CD14-positive monocyte (primary cell): ENCODE data around the gene FUT8. TPM values are rescaled to one million over a fixed set of nuclear protein-coding genes. Genes with fewer than 3 reads are reported as not detected.

ENCODE experiments used
- DNase-seq, 3 donors: peaks; one replicate each; pipeline ENCODE4 v3.0.0-alpha.2; 2011 to 2022
- H2AFZ ChIP-seq: 2 replicates; pipeline ENCODE4 v1.6.0; 2012; ENCODE audit warnings: mild to moderate bottlenecking, low read depth, low read length, inconsistent platforms; ENCODE audit not compliant: insufficient read depth, poor library complexity, severe bottlenecking
- H3K27ac ChIP-seq, 2 donors: 1 replicate in 1 of 2; 2 replicates in 1 of 2; pipeline ENCODE4 v1.5.1; 2012 to 2013; ENCODE audit warnings: low read length in 2 of 2, control low read depth in 1 of 2, inconsistent platforms in 1 of 2, low read depth in 1 of 2, mild to moderate bottlenecking in 1 of 2
- H3K27me3 ChIP-seq, 2 donors: one replicate each; pipeline versions ENCODE4 v1.6.0 to v1.6.1; 2011 to 2013; ENCODE audit warnings: low read length in 2 of 2; ENCODE audit not compliant: control insufficient read depth in 2 of 2, insufficient read depth in 2 of 2
- H3K36me3 ChIP-seq, 2 donors: replicated peaks in 1 of 2; 1 replicate in 1 of 2; 2 replicates in 1 of 2; pipeline versions ENCODE4 v1.5.1 to v1.6.1; 2012 to 2013; ENCODE audit warnings: low read length in 2 of 2, control low read depth in 1 of 2, inconsistent platforms in 1 of 2, mild to moderate bottlenecking in 1 of 2; ENCODE audit not compliant: insufficient read depth in 2 of 2, control insufficient read depth in 1 of 2
- H3K4me1 ChIP-seq, 2 donors: 1 replicate in 1 of 2; 2 replicates in 1 of 2; pipeline versions ENCODE4 v1.5.1 to v1.6.1; 2012 to 2013; ENCODE audit warnings: low read length in 2 of 2, control low read depth in 1 of 2, inconsistent platforms in 1 of 2, mild to moderate bottlenecking in 1 of 2, moderate library complexity in 1 of 2; ENCODE audit not compliant: insufficient read depth in 2 of 2, control insufficient read depth in 1 of 2
- H3K4me2 ChIP-seq: replicated peaks from 2 replicates; pipeline ENCODE3; 2012; ENCODE audit warnings: low read length, moderate library complexity, mild to moderate bottlenecking; ENCODE audit not compliant: poor library complexity, severe bottlenecking; ENCODE audit errors: extremely low read depth
- H3K4me3 ChIP-seq, 3 experiments: fragments of 200-600 bp in 1 of 3; sonication (generic) in 1 of 3; replicated peaks in 1 of 3; 1 replicate in 2 of 3; 2 replicates in 1 of 3; pipeline ENCODE4 v1.5.1; 2011 to 2013; ENCODE audit warnings: low read length in 3 of 3, mild to moderate bottlenecking in 3 of 3, control low read depth in 2 of 3, low read depth in 2 of 3, inconsistent platforms in 1 of 3, moderate library complexity in 1 of 3
- H3K79me2 ChIP-seq: 2 replicates; pipeline ENCODE4 v1.6.0; 2012; ENCODE audit warnings: mild to moderate bottlenecking, control low read depth, inconsistent platforms, low read length, moderate library complexity; ENCODE audit not compliant: insufficient read depth
- H3K9ac ChIP-seq: 2 replicates; pipeline ENCODE4 v1.6.0; 2017; ENCODE audit warnings: low read length, mild to moderate bottlenecking; ENCODE audit not compliant: insufficient read depth, poor library complexity, severe bottlenecking
- H3K9me3 ChIP-seq, 2 donors: replicated peaks in 1 of 2; 1 replicate in 1 of 2; 2 replicates in 1 of 2; pipeline versions ENCODE4 v1.5.1 to v1.6.1; 2012 to 2013; ENCODE audit warnings: low read length in 2 of 2, control low read depth in 1 of 2; ENCODE audit not compliant: control insufficient read depth in 1 of 2, insufficient read depth in 1 of 2
- H4K20me1 ChIP-seq: 2 replicates; pipeline ENCODE4 v1.6.0; 2012; ENCODE audit warnings: mild to moderate bottlenecking, low read length, control low read depth, moderate library complexity; ENCODE audit not compliant: insufficient read depth
- H3K27ac Mint-ChIP-seq, 7 donors: one replicate each; pipeline ENCODE4 v1.8.0; 2020; ENCODE audit warnings: mild to moderate bottlenecking in 7 of 7, mixed read lengths in 7 of 7, moderate library complexity in 6 of 7, inconsistent platforms in 2 of 7
- H3K27me3 Mint-ChIP-seq, 3 donors: one replicate each; pipeline ENCODE4 v1.8.0; 2021 to 2022; ENCODE audit warnings: low read depth in 3 of 3, mild to moderate bottlenecking in 3 of 3, mixed read lengths in 3 of 3, moderate library complexity in 3 of 3, inconsistent platforms in 1 of 3
- H3K36me3 Mint-ChIP-seq, 2 donors: one replicate each; pipeline ENCODE4 v1.8.0; 2020; ENCODE audit warnings: mixed read lengths in 2 of 2, inconsistent platforms in 1 of 2, mild to moderate bottlenecking in 1 of 2
- H3K4me1 Mint-ChIP-seq: one replicate; pipeline ENCODE4 v1.8.0; 2020; ENCODE audit warnings: mild to moderate bottlenecking, mixed read lengths
- H3K4me3 Mint-ChIP-seq, 2 donors: one replicate each; pipeline ENCODE4 v1.8.0; 2020; ENCODE audit warnings: mild to moderate bottlenecking in 2 of 2, mixed read lengths in 2 of 2, moderate library complexity in 1 of 2
- H3K9me3 Mint-ChIP-seq, 7 donors: one replicate each; pipeline ENCODE4 v1.8.0; 2020 to 2022; ENCODE audit warnings: mixed read lengths in 7 of 7, mild to moderate bottlenecking in 6 of 7, moderate library complexity in 6 of 7, inconsistent platforms in 2 of 7
- WGBS: methylation state at CpG from one replicate; pipeline ENCODE4 v1.1.5; 2013; ENCODE audit warnings: missing lambda C conversion rate; ENCODE audit not compliant: insufficient coverage; 5-methylcytosine and 5-hydroxymethylcytosine counted together
- intact Hi-C, 2 donors: fragments of 100-400 bp; cut with micrococcal nuclease; formaldehyde crosslinking; loops; one replicate each; pipeline versions ENCODE4 v1.15.0 to v1.15.1; 2023
- polyA plus RNA-seq, 3 donors: library from polyadenylated mRNA; depleted of rRNA in 1 of 3; unstranded in 2 of 3; stranded (reverse) in 1 of 3; fragments of 300-500 nt in 2 of 3; fragments of >200 nt in 1 of 3; fragmentation: Illumina TruSeq in 2 of 3; gene quantifications; 1 replicate in 2 of 3; 2 replicates in 1 of 3; pipeline ENCODE4 v1.2.3, GENCODE V29; 2012 to 2021
- TF ChIP-seq, protein P1 (sequence below): fragments of 200-600 bp; IDR thresholded peaks from one replicate; pipeline ENCODE4 v1.8.0; 2022; ENCODE audit warnings: antibody characterized with exemption, mild to moderate bottlenecking

The FUT8 gene
- polyA plus RNA-seq, 3 donors, result 1.6 to 5.1 (median 5.0) TPM

DNA sequence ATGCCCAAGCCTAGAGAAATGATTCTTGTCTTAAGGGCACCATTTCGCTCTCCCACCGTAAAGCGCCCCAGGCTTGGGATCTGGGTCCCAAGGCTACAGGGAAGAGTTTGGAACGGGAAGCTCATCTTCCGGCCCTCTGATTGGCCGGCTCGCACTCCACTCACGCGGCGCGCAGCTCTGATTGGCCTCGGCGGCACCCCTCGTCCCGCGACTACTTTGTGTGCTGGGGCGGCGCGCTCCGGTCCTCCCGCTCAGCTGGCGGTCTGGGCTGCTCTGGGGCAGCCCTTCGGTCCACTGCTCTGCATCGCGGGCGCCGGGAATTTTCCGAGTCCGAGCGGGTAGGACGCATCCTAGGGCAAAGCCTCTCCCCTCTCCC is 886 bp upstream of the FUT8 start:
- Histone ChIP-seq H3K9me3 (no peaks in the 10 kb centered on the region), H3K27ac (peak overlapping the region in 1 of 2 donors; percentile 60), H4K20me1 (no peaks in the 10 kb centered on the region), H3K4me1 (peaks cover 7 to 21% of the 10 kb centered on the region in 2 donors), H3K36me3 (no peaks in the 10 kb centered on the region), H3K27me3 (peaks cover 0 to 12% of the 10 kb centered on the region in 2 donors), H3K9ac (peak overlapping the region; percentile 73), H2AFZ (peak overlapping the region; percentile 98), H3K4me3 (peak overlapping the region; percentile 63 to 91 (median 82)), H3K79me2 (no peaks in the 10 kb centered on the region), H3K4me2 (peak overlapping the region; percentile 99)
- peak overlapping the region; percentile 97 to 98 for H3K4me3 Mint-ChIP-seq
- peaks cover 1 to 9% (median 7%) of the 10 kb centered on the region in 3 donors for H3K27me3 Mint-ChIP-seq
- no peaks in the 10 kb centered on the region for H3K36me3 Mint-ChIP-seq
- TF ChIP-seq, protein P1, sequence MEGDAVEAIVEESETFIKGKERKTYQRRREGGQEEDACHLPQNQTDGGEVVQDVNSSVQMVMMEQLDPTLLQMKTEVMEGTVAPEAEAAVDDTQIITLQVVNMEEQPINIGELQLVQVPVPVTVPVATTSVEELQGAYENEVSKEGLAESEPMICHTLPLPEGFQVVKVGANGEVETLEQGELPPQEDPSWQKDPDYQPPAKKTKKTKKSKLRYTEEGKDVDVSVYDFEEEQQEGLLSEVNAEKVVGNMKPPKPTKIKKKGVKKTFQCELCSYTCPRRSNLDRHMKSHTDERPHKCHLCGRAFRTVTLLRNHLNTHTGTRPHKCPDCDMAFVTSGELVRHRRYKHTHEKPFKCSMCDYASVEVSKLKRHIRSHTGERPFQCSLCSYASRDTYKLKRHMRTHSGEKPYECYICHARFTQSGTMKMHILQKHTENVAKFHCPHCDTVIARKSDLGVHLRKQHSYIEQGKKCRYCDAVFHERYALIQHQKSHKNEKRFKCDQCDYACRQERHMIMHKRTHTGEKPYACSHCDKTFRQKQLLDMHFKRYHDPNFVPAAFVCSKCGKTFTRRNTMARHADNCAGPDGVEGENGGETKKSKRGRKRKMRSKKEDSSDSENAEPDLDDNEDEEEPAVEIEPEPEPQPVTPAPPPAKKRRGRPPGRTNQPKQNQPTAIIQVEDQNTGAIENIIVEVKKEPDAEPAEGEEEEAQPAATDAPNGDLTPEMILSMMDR, result no peak
- intact Hi-C loops, result loop anchor here in 1 of 2 donors (10.0 kb wide), 1 partner anchor 413 kb away; no protein-coding TSS in a partner anchor
- DNase-seq, result peak; percentile 54 to 77 (median 73)
- H3K27ac Mint-ChIP-seq, result peak overlapping the region; percentile 60 to 87 (median 84)
- H3K4me1 Mint-ChIP-seq, result peaks cover 13% of the 10 kb centered on the region
- WGBS, result under 1% methylated on average over 23 of the region's 31 CpGs
- peaks cover 0 to 3% (median 0%) of the 10 kb centered on the region in 7 donors for H3K9me3 Mint-ChIP-seq

DNA sequence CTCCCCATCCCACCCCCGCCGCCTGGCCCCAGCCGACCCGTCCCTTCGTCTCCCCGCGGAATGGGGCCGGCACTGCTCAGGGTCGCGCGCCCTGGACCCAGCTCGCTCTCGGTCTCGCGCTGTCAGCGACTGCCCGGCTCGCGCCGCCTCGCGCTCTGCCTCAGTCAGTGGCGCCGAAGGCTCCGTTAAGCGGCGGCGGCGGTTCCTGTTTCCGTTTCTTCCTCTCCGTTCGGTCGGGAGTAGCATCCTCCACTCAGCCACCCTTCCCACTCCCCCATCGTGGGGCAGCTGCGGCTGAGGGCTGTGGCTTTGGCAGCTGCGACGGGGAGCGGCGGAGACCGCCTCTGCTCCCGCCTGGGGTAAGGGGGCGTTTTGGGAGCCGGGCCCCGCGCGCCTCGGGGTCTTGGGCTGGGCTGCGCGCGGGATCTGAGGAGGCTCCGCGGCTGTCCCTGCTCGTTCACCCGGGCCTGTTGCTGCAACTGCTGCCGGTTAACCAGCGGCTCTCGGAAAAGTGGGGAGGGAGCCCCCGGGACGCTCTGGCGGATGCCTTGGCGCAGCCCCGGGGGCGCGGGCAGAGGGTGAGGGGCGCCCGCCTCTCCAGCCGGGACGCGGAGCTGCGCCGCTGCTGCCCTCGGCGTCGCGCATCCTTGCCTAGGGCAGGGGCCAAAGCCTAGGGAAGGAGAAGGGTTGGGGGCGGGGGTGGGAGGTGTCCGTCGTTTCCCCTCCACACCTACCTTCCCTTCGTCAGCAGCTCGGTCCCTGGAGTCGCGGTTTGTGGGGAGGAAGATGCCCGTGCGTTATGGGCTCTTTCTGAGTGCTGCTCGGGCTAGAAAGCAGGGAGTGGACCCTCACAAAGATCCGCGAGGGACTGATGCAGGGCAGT is 567 bp downstream of the FUT8 start:
- Mint-ChIP-seq H3K4me1 (peaks cover 13% of the 10 kb centered on the region), H3K4me3 (peak overlapping the region; percentile 97 to 98), H3K27me3 (peaks cover 1 to 9% (median 7%) of the 10 kb centered on the region in 3 donors), H3K9me3 (peaks cover 0 to 3% (median 0%) of the 10 kb centered on the region in 7 donors), H3K27ac (peak overlapping the region in 4 of 7 donors; percentile 32 to 62 (median 50)), H3K36me3 (no peaks in the 10 kb centered on the region)
- Histone ChIP-seq H3K27me3 (peaks cover 0 to 12% of the 10 kb centered on the region in 2 donors), H3K27ac (no peak overlapping the region), H3K4me3 (peak overlapping the region; percentile 63 to 91 (median 82)), H3K9me3 (no peaks in the 10 kb centered on the region), H2AFZ (peak overlapping the region; percentile 98), H3K9ac (peak overlapping the region; percentile 73), H3K4me1 (peaks cover 7 to 21% of the 10 kb centered on the region in 2 donors), H3K36me3 (no peaks in the 10 kb centered on the region), H3K79me2 (no peaks in the 10 kb centered on the region), H4K20me1 (no peaks in the 10 kb centered on the region), H3K4me2 (peak overlapping the region; percentile 99)
- TF ChIP-seq, protein P1, result no peak
- intact Hi-C loops, result loop anchor here in 1 of 2 donors (10.0 kb wide), 1 partner anchor 412 kb away; no protein-coding TSS in a partner anchor
- under 1% methylated on average over 68 of the region's 87 CpGs for WGBS
- peak; percentile 52 to 64 (median 63) for DNase-seq
